ENCODE measurements around the gene KIF18A.

DNA sequence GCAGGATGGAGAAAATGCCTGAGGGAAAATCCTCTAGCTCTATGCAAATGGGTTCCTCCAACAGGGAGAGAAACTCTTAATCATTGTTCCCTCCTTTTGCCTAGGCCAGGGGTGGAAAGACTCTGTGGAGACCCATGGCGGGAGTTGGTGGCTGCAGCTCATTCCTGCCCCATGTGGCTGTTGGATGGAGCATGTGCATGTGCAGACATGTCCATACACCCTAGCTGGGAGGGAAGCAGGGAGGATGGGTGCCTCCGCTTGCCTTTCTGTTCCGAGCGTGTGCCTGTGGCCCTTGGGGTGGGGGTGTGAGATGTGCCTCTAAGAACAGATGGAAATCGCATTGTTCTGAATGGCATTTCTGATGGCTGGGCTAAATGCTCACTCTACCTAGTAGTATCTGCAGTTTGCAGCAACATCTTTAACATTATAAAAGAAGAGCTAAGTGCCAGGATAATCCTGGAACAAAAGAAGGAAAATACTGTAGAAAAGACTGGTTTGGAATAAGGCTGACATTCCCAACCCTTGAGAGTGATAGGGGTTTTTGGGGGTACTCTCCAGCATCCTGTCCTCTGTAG lies 32.0 kb upstream of the KIF18A start:
- TF ChIP-seq CTCF (conservative IDR thresholded peaks at IDR 0.05; ENCODE audit: low read length) (no peak), EZH2phosphoT487 (IDR thresholded peaks at IDR 0.05; ENCODE audit: borderline replicate concordance, low read depth, low read length) (no peak)
